Measurements from ENCODE around the gene SLC4A8. TPM values are rescaled to one million over a fixed set of nuclear protein-coding genes. Genes with fewer than 3 reads are reported as not detected.

SLC4A8 gene
- total and polyA plus RNA-seq, 12 donors, result 3.0 to 27.0 (median 11.6) TPM

GRCh38 chr12:51482929-51483697 lies 58.5 kb downstream of the SLC4A8 start:
- intact Hi-C loops (cut with DNase I), result no loop called here
- no peaks in the 10 kb centered on the region for H3K27me3 ChIP-seq
- 65 to 72% (median 68%) methylated on average over 3 of the region's 3 CpGs for WGBS, 4 donors

GRCh38 chr12:51484119-51484518 lies 59.5 kb downstream of the SLC4A8 start:
- Histone ChIP-seq H3K27me3 (no peaks in the 10 kb centered on the region), H3K4me3 (no peak overlapping the region), H3K27ac (no peak overlapping the region), H3K36me3 (replicated peaks in 1 of 2) (no peaks in the 10 kb centered on the region), H3K9me3 (replicated peaks in 1 of 3) (no peaks in the 10 kb centered on the region), H3K4me1 (replicated peaks in 1 of 2) (no peaks in the 10 kb centered on the region)
- TF ChIP-seq POLR2A (IDR thresholded peaks at IDR 0.05), result no peak
- no peak for TF ChIP-seq CTCF (IDR thresholded peaks at IDR 0.05)
- 92 to 96% (median 93%) methylated on average over 3 of the region's 3 CpGs for whole genome bisulfite sequencing, 4 donors
- intact Hi-C loops (cut with DNase I), result no loop called here
- no peak for DNase-seq

More at GRCh38 chr12:51482929-51483697, 58.5 kb downstream of the SLC4A8 start:
- Histone ChIP-seq H3K4me1 (replicated peaks in 1 of 2) (no peaks in the 10 kb centered on the region), H3K9me3 (replicated peaks in 1 of 3) (no peaks in the 10 kb centered on the region), H3K27ac (no peak overlapping the region), H3K4me3 (no peak overlapping the region), H3K36me3 (replicated peaks in 1 of 2) (no peaks in the 10 kb centered on the region)
- DNase-seq, result no peak
- no peak for TF ChIP-seq POLR2A (IDR thresholded peaks at IDR 0.05)
- no peak for TF ChIP-seq CTCF (IDR thresholded peaks at IDR 0.05)

GRCh38 chr12:51488281-51488680 lies 63.6 kb downstream of the SLC4A8 start:
- intact Hi-C loops (cut with DNase I), result no loop called here
- H3K27ac ChIP-seq, result no peak overlapping the region
- H3K4me1 ChIP-seq (replicated peaks in 1 of 2), result no peaks in the 10 kb centered on the region
- no peak for DNase-seq
- no peak overlapping the region for H3K4me3 ChIP-seq
- TF ChIP-seq CTCF (IDR thresholded peaks at IDR 0.05) (no peak), POLR2A (IDR thresholded peaks at IDR 0.05) (no peak)
- H3K27me3 ChIP-seq, result no peaks in the 10 kb centered on the region
- H3K9me3 ChIP-seq (replicated peaks in 1 of 3), result no peaks in the 10 kb centered on the region
- H3K36me3 ChIP-seq (replicated peaks in 1 of 2), result no peaks in the 10 kb centered on the region

- intact Hi-C loops (cut with DNase I), result no loop called here
- no peak overlapping the region for H3K27ac ChIP-seq
- TF ChIP-seq CTCF (IDR thresholded peaks at IDR 0.05), result no peak
- no peak for TF ChIP-seq POLR2A (IDR thresholded peaks at IDR 0.05)
- H3K27me3 ChIP-seq, result no peaks in the 10 kb centered on the region
- WGBS, 4 donors, result 55 to 86% (median 73%) methylated on average over 2 of the region's 2 CpGs
- H3K4me3 ChIP-seq, result no peak overlapping the region
- no peaks in the 10 kb centered on the region for H3K36me3 ChIP-seq (replicated peaks in 1 of 2)
- H3K4me1 ChIP-seq (replicated peaks in 1 of 2), result no peaks in the 10 kb centered on the region
- H3K9me3 ChIP-seq (replicated peaks in 1 of 3), result no peaks in the 10 kb centered on the region
- DNase-seq, result no peak
These were observed 68.7 kb downstream of the SLC4A8 start for GRCh38 chr12:51493281-51493680.

Measured in adrenal gland (tissue), 12 donors.